Activated CD4-positive, alpha-beta T cell treated with anti-CD3 and anti-CD28 coated beads, Interleukin-10, Interleukin-2, amounts not matched to agents 100 ng/mL and 50 ng/mL, durations not matched to agents 16 hours and 8 hours (primary cell): ENCODE results near the gene POLE.

Experiments
- DNase-seq: peaks from one replicate; pipeline ENCODE4 v3.0.0-alpha.2; 2020

Gene POLE

DNA sequence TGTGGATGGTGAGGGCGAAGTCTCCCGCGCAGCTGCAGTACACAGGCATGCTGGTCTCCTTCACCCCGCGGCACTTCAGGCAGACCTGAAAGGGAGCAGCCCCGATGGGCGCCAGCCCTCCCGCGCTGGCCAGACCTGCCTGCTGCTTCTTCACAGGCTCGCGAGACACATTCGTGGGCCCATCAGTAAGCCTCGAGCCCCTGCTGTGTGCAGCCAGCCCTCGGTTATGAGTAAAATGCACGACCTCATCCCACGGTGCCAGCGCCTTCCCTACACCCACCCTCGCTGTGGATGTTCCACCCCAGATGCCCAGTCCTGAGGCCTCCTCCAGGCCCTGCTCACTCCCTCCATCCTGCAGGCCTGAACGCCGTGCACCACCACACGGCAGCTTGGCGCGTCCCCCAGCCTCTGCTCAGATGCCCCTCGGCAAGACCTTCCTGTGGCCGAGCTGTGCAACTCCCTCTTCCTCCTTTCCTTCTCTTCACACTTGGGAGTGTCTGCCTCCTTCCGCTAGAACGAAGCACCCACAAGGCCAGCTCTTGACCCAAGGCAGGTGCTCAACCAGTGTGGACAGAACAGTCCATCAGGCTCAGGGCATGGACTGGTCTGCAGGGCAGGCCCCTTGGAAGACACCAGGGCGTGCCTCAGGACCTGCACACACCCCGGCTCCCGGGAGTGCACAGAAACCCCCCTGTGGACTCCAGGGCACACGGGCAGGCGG, 62.1 kb downstream of the POLE start:
- no peak for DNase-seq

- DNase-seq: no peak
Measured at GRCh38 chr12:132624186-132624855, 62.8 kb downstream of the POLE start.

DNA sequence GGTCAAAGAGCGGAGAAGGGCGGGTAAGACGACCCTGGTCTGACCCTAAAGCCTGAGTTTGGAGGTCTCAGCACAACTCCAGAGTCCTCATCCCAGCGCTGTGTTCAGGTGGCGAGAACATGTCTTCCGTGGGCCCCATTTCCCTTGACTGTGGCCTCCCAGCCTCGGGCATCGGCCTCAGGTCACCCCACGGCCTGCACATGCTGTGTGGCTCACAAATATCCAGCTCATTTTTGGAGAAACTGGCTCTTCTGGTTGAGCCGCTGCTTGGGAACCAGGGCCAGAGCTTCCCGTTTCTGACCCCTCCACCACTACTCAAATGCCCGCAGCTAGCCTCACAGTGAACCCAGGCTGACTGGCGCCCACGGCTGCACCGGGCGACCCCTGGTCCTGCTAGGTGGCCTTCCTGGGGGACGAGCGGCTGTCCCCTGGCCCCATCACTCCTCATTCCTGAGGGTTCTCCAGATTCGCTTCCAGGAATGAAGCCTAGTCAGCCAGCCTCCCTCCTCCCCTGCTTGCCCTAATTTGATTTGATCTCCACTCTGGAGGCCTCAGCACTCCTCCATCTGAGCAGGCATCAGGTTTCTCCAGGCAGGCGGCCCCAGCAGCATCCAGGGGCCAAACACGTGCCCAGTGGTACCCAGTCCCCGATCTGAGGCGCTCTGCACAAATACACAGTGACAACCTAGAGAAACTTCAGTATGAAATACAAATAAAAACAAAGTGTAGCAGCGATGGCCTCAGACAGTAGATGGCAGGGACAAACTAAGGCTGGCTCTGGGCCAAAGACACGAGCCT, 63.9 kb downstream of the POLE start:
- DNase-seq: no peak

DNA sequence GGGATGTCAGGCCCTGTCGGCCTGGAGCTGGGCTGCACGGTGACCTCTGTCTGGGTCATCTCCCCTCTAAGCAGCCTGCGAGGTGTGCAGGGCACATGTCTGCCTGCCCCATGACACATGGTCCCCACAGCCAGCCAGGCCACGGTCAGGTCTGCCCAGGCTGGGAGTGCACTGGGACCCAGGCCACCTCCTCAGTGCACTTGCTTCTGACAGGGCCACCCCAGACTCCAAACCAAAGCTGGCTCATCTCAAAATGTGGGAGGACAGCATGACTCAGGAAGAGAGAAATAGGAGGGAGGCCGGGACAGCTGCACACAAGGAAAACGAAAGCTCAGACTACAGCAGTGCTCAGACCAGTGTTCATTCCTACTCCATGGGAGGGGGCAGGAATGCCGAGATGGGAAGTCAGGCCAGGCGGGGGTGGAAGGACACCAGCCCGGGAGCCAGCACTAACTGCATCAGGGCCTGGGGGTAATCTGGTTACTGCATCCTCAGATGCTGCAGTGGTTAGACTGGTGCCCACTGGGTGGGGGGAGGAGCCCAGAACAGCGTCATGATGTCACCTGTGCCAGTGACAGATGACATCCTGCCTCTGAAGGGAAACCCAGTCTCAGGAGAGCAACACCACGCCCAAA, 64.6 kb downstream of the POLE start:
- peak; percentile 21 for DNase-seq

- DNase-seq: no peak
Measured at GRCh38 chr12:132621657-132622435, 65.3 kb downstream of the POLE start.

DNA sequence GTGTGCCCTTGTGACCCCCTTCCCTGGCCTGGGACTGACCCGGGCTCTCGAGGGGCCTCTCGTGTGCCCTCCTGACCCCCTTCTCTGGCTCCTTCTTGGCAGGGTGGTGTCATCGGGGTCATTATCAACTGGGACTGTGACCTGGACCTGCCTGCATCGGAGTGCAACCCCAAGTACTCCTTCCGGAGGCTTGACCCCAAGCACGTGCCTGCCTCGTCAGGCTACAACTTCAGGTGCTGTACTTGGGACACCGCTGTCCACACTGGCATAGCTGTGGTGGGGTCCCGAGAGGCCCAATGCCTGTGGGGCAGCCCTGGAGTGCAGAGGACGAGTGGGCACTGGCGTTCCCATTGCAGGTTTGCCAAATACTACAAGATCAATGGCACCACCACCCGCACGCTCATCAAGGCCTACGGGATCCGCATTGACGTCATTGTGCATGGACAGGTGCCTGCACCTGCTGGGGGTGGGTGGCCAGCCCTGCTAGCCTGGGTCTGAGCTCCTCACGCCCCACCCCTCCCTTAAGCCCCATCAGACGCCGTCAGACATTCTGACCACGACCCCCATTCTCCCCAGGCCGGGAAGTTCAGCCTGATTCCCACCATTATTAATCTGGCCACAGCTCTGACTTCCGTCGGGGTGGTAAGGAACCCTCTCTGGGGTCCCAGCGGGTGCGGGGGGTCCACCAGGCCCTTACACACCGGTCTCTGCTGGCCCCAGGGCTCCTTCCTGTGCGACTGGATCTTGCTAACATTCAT, 66.1 kb downstream of the POLE start:
- DNase-seq: no peak

- DNase-seq: no peak
Measured at GRCh38 chr12:132620113-132620898, 66.8 kb downstream of the POLE start.

DNA sequence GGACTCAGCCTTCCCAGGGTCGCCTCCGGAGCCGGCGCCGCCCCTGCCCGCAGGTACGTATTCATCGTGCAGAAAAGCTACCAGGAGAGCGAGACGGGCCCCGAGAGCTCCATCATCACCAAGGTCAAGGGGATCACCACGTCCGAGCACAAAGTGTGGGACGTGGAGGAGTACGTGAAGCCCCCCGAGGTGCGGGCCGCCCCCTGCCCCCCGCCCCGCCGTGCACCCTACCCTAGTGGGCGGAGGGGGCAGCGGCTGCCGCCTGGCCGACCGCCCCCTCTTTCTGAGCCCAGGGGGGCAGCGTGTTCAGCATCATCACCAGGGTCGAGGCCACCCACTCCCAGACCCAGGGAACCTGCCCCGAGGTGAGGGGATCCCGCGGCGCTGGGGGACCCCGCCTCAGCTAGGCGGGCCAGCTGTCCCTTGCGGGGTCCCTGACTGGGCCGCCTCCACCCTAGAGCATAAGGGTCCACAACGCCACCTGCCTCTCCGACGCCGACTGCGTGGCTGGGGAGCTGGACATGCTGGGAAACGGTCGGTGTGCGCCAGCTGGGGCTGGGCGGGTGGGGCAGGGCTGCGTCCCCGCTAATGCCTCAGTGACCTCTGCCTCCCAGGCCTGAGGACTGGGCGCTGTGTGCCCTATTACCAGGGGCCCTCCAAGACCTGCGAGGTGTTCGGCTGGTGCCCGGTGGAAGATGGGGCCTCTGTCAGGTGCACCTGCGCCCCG, 67.6 kb downstream of the POLE start:
- DNase-seq: no peak

DNA sequence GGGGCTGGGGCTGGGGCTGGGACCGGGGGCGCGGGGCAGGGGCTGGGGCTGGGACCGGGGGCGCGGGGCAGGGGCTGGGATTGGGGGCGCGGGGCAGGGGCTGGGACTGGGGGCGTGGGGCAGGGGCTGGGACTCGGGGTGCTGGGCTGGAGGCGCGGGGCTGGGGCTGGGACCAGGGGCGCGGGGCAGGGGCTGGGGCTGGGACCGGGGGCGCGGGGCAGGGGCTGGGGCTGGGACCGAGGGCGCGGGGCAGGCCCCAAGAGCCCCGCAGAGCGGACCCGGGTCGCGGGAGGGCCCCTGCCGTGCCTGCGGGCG, 68.1 kb downstream of the POLE start:
- no peak for DNase-seq

GRCh38 chr12:132618683-132619043, 68.5 kb downstream of the POLE start, which contains the start of gene P2RX2:
P2RX2 (plus strand) TSS chr12:132618776; CDS start chr12:132618817, 41 bp downstream.
- no peak for DNase-seq

DNA sequence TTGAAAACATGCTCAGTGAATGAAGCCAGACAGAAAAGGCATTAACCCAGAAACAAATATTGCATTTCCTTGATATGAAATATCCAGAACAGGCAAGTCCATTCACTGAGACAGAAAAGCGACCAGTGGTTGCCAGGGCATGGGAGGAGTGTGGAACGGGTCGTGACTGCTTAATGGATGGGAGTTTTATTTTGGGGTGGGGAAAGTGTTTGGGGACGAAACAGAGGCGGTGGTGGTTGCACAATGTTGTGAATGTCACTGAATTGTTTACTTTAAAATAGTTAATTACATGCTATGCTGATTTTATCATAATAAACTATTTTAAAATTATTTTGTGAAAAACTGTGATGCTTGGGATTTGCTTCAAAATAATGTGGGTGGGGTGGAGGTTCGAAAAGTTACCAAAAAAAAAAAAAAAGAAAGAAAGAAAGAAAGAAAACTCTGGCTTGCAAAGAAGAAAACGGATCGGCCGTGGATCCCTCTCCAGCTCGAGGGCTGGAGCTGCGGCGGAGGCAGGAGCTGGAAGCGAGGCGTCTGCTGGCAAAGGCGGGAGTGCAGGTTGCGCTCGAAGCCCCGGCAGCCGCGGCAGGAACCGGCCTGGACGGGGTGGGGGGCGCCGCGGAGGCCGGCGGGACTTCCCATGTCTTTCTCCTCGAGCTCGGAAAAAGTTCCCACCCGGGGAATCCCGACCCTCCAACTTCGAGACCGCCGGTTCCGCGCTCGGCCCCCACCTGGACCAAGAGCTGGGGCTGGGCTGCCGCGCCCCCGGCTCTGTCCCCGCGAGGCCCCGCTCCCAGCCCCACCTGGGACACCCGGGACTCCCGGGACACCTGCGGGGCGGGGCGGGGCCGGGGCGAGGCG, 69.1 kb downstream of the POLE start:
- no peak for DNase-seq

- no peak for DNase-seq
Measured at GRCh38 chr12:132617135-132617701, 69.9 kb downstream of the POLE start.

- DNase-seq: no peak
Measured at GRCh38 chr12:132615579-132616038, 71.5 kb downstream of the POLE start.

GRCh38 chr12:132614861-132615578, 72.1 kb downstream of the POLE start:
- DNase-seq: peak; percentile 79

DNA sequence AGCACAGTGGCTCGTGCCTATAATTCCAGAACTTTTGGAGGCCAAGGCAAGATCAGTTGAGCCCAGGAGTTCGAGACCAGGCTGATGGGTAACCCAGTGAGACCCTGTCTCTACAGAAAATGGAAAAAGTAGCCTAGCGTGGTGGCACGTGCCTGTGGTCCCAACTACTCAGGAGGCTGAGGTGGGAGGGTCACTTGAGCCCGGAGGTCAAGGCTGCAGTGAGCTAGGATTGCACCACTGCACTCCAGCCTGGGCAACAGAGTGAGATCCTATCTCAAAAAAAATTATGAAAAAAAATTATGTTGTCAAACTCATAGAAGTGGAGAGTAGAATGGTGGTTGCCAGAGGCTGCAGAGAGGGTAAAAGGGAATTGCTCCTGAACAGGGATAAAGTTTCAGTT, 73.1 kb downstream of the POLE start:
- DNase-seq: no peak

DNA sequence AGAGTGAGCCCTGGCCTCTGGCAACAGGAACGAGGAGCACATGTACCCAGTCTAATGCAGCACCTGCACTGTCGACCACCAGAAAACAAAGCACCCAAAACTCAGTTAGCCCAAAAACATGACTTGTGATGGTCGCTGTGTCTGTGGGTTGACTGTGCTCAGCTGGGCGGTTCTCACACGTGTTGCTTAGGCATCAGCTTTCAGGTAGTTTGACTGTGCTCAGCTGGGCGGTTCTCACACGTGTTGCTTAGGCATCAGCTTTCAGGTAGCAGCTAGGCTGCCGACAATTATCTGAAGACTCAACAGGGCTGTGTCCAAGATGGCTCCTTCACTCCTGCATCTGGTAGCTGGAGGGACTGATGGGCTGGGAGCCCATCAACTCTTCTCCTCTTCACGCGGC, 75.5 kb downstream of the POLE start:
- DNase-seq: no peak

DNA sequence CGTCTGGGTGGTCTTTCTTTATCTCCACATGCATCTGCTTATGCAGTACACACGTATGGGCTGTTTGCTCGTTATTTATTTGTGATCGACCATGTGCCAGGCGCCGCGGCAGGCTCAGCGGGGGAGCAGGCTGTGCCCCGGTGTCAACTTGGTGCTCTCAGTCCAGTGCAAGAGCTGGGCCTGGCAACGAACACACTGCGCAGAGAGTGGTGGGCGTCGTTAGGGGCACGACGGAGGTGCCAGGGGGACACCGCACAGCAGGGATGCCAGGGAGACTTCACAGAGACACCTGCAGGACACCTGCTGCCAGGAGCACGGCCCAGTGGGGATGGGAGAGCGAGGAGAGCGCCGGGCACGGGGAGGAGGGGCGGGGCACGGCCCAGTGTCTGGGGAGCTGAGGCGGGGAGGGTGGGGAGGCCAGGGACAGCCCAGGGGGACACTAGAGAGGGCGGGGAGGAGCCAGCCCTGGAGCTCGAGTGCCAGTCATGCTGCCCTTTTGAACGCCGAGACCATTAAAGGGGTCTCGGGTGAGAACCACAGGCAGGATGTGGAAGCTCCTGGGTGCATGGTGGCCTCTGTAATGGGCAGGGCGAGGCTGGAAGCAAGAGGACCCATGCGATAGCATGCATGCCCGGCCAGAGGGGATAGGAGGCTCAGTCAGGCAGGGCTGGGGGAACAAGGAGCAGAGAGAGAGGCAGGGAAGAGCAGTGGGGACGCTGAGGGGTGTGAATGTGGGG, 76.1 kb downstream of the POLE start:
- DNase-seq: no peak
